Measurements from ENCODE around the gene PGAP3.
A peak's percentile ranks its signal among the peaks of the same experiment; 100 is the strongest.

Gene PGAP3

GRCh38 chr17:39640591-39641031 lies 47.2 kb downstream of the PGAP3 start:
- H3K9me3 ChIP-seq: no peaks in the 10 kb centered on the region
- no peak overlapping the region for H3K4me3 ChIP-seq
- peaks cover 29% of the 10 kb centered on the region for H3K36me3 ChIP-seq
- H3K4me2 ChIP-seq: peak overlapping the region; percentile 32
- H3K27ac ChIP-seq: no peak overlapping the region
- H3K27me3 ChIP-seq: no peaks in the 10 kb centered on the region
- no peak for TF ChIP-seq Cebpa-rat (IDR thresholded peaks at IDR 0.05)
- peaks cover 77% of the 10 kb centered on the region for H3K4me1 ChIP-seq
- H3K9ac ChIP-seq: 0 out of 2 replicates have a peak overlapping the region, but pooled peaks have one; percentile 25
- peaks cover 78% of the 10 kb centered on the region for H4K20me1 ChIP-seq

GRCh38 chr17:39639566-39640458 lies 48.0 kb downstream of the PGAP3 start:
- peaks cover 85% of the 10 kb centered on the region for H3K4me1 ChIP-seq
- no peak overlapping the region for H3K27ac ChIP-seq
- H3K9ac ChIP-seq: no peak overlapping the region
- H3K36me3 ChIP-seq: peaks cover 23% of the 10 kb centered on the region
- no peaks in the 10 kb centered on the region for H3K9me3 ChIP-seq
- peaks cover 70% of the 10 kb centered on the region for H4K20me1 ChIP-seq
- no peak overlapping the region for H3K4me3 ChIP-seq
- H3K4me2 ChIP-seq: peak overlapping the region; percentile 42
- TF ChIP-seq Cebpa-rat (IDR thresholded peaks at IDR 0.05): no peak
- no peaks in the 10 kb centered on the region for H3K27me3 ChIP-seq

GRCh38 chr17:39639043-39639442 lies 48.8 kb downstream of the PGAP3 start:
- Histone ChIP-seq H3K4me1 (peaks cover 92% of the 10 kb centered on the region), H3K4me3 (no peak overlapping the region), H3K9ac (no peak overlapping the region), H4K20me1 (peaks cover 63% of the 10 kb centered on the region), H3K27me3 (no peaks in the 10 kb centered on the region), H3K36me3 (peaks cover 20% of the 10 kb centered on the region; the same call in 1 of the 2 replicates), H3K27ac (no peak overlapping the region), H3K9me3 (no peaks in the 10 kb centered on the region), H3K4me2 (peak overlapping the region; percentile 94)
- no peak for TF ChIP-seq Cebpa-rat (IDR thresholded peaks at IDR 0.05)

GRCh38 chr17:39638317-39638716 lies 49.5 kb downstream of the PGAP3 start:
- H4K20me1 ChIP-seq: peaks cover 55% of the 10 kb centered on the region
- peak overlapping the region; percentile 89; the same call in 1 of the 2 replicates for H3K9ac ChIP-seq
- H3K27me3 ChIP-seq: no peaks in the 10 kb centered on the region
- peaks cover 86% of the 10 kb centered on the region for H3K4me1 ChIP-seq
- peak overlapping the region; percentile 94; the same call in 1 of the 2 replicates for H3K27ac ChIP-seq
- no peak for TF ChIP-seq Cebpa-rat (IDR thresholded peaks at IDR 0.05)
- peaks cover 16% of the 10 kb centered on the region; the same call in 1 of the 2 replicates for H3K36me3 ChIP-seq
- peak overlapping the region; percentile 85 for H3K4me3 ChIP-seq
- H3K4me2 ChIP-seq: peak overlapping the region; percentile 94
- no peaks in the 10 kb centered on the region for H3K9me3 ChIP-seq

- Histone ChIP-seq H3K27ac (peak within 1 kb of the TSS; percentile 94), H4K20me1 (peaks cover 44% of the 10 kb centered on the region), H3K9ac (peak within 1 kb of the TSS; percentile 89)
These were observed 50.7 kb downstream of the PGAP3 start, which contains the start of gene STARD3 for GRCh38 chr17:39636927-39637736. STARD3 (plus strand) TSS chr17:39637144; CDS start chr17:39653532, 16,388 bp downstream.

GRCh38 chr17:39636587-39636926 lies 51.3 kb downstream of the PGAP3 start:
- TF ChIP-seq Cebpa-rat (IDR thresholded peaks at IDR 0.05): no peak
- H3K27ac ChIP-seq: peak overlapping the region; percentile 94
- peaks cover 7% of the 10 kb centered on the region; the same call in 1 of the 2 replicates for H3K36me3 ChIP-seq
- H3K27me3 ChIP-seq: no peaks in the 10 kb centered on the region
- peak overlapping the region; percentile 94 for H3K4me2 ChIP-seq
- peaks cover 86% of the 10 kb centered on the region for H3K4me1 ChIP-seq
- peak overlapping the region; percentile 89 for H3K9ac ChIP-seq
- H4K20me1 ChIP-seq: peaks cover 38% of the 10 kb centered on the region
- H3K9me3 ChIP-seq: no peaks in the 10 kb centered on the region
- peak overlapping the region; percentile 85 for H3K4me3 ChIP-seq

More at GRCh38 chr17:39636927-39637736, 50.7 kb downstream of the PGAP3 start, which contains the start of gene STARD3:
- Histone ChIP-seq H3K36me3 (peaks cover 7% of the 10 kb centered on the region; the same call in 1 of the 2 replicates), H3K4me2 (peak within 1 kb of the TSS; percentile 94), H3K4me3 (peak within 1 kb of the TSS; percentile 85), H3K4me1 (peaks cover 86% of the 10 kb centered on the region), H3K27me3 (no peaks in the 10 kb centered on the region), H3K9me3 (no peaks in the 10 kb centered on the region)
- no peak for TF ChIP-seq Cebpa-rat (IDR thresholded peaks at IDR 0.05)

- no peaks in the 10 kb centered on the region for H3K27me3 ChIP-seq
- H3K9ac ChIP-seq: no peak overlapping the region
- H3K9me3 ChIP-seq: no peaks in the 10 kb centered on the region
- peaks cover 85% of the 10 kb centered on the region for H3K4me1 ChIP-seq
- H4K20me1 ChIP-seq: peaks cover 29% of the 10 kb centered on the region
- no peak for TF ChIP-seq Cebpa-rat (IDR thresholded peaks at IDR 0.05)
- peak overlapping the region; percentile 94 for H3K27ac ChIP-seq
- no peak overlapping the region for H3K4me3 ChIP-seq
- H3K36me3 ChIP-seq: peaks cover 7% of the 10 kb centered on the region; the same call in 1 of the 2 replicates
- H3K4me2 ChIP-seq: peak overlapping the region; percentile 94
These were observed 52.2 kb downstream of the PGAP3 start for GRCh38 chr17:39635614-39636176.

- Histone ChIP-seq H3K9ac (no peak overlapping the region), H3K4me1 (peaks cover 80% of the 10 kb centered on the region), H3K27me3 (no peaks in the 10 kb centered on the region), H3K4me2 (no peak overlapping the region; the same call in 1 of the 2 replicates), H3K9me3 (no peaks in the 10 kb centered on the region), H4K20me1 (peaks cover 16% of the 10 kb centered on the region; the same call in 1 of the 2 replicates), H3K27ac (no peak overlapping the region), H3K36me3 (peaks cover under 1% of the 10 kb centered on the region; the same call in 1 of the 2 replicates), H3K4me3 (no peak overlapping the region)
- no peak for TF ChIP-seq Cebpa-rat (IDR thresholded peaks at IDR 0.05)
These were observed 53.4 kb downstream of the PGAP3 start for GRCh38 chr17:39634384-39634871.

All from BLaER1 (cell line).